Stimulated activated CD4-positive, alpha-beta T cell treated with anti-CD3 and anti-CD28 coated beads, Interleukin-1b, Interleukin-23, amount 100 ng/mL, for 48 hours (primary cell): ENCODE measurements around the gene ELMO1.

ENCODE experiments used
- DNase-seq: peaks from one replicate; pipeline ENCODE4 v3.0.0-alpha.2; 2020

ELMO1 gene

GRCh38 chr7:37035631-37036030 lies 413.0 kb downstream of the ELMO1 start:
- DNase-seq: no peak

DNA sequence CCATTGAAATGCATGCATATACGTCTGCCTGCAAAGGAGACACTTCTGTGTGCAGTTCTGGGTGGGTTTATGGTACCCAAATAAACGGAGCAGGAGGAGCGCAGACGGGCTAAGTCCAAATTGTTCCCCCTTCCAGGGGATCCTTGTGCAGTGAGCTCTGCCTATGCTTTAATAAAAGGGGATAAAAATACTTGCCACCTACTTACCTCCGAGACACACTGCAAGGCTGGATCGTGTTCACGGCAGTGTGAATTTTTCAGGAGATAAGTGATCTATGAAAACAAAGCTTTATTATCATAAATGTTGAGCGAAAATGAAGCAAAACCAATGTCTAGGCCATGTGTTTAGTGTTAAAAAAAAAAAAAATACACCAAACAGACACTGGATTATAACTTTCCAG lies 415.5 kb downstream of the ELMO1 start:
- DNase-seq: no peak

GRCh38 chr7:37032258-37032601 lies 416.4 kb downstream of the ELMO1 start:
- no peak for DNase-seq

DNA sequence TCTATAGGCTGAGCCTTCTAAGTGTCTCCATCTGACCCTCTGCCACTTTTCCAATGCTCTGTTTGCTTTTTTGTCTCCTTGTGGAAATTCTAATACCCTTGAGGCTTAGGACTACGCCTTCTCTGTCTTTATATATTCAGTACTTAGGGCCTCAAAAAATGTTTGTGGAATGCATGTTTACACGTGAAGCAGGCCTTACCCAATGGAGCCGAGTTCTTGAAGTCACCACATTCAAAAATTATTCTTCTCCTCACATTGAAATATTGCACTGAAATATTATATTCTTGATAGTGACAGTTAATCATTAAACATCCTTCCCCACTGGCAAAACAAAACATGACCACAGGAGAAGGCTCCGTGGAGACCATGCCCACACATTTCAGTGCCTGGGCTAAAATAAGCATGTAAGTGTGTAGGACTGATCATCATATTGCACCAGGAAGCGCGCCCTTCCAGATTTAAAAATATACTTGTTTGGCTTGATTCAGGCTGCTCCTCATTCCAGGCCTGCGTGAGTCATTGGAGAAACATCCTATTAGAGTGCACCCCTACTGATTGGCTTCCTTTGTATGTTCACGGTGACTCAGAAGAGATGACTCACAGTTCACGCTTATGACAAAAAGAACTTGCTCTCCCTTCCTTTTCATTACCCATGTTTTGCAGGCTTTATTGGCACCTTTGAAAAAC lies 416.9 kb downstream of the ELMO1 start:
- DNase-seq: peak; percentile 51

DNA sequence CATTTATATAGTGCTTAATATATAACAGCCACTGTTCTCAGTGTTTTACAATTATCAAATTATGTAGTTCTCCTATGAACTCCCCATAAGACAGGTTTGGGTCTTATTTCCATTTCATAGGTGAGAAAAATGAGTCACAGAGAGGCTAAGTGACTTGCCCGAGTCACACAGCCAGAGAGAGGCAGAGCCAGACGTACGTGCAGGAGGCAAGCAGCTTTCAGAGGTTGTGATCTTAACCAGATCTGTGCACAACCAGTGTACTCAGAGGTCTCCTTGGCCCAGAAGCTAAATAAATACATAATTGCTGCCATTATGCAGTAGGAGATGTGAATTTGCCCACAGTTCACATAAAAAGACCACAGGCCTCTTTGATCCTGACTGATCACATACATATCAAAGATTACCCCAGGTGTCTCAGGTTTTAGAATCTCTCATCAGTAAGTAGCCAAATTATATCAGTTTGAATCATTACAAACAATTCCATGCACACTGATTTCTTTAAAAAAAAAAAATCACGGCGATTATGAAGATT lies 419.7 kb downstream of the ELMO1 start:
- DNase-seq: peak; percentile 63

DNA sequence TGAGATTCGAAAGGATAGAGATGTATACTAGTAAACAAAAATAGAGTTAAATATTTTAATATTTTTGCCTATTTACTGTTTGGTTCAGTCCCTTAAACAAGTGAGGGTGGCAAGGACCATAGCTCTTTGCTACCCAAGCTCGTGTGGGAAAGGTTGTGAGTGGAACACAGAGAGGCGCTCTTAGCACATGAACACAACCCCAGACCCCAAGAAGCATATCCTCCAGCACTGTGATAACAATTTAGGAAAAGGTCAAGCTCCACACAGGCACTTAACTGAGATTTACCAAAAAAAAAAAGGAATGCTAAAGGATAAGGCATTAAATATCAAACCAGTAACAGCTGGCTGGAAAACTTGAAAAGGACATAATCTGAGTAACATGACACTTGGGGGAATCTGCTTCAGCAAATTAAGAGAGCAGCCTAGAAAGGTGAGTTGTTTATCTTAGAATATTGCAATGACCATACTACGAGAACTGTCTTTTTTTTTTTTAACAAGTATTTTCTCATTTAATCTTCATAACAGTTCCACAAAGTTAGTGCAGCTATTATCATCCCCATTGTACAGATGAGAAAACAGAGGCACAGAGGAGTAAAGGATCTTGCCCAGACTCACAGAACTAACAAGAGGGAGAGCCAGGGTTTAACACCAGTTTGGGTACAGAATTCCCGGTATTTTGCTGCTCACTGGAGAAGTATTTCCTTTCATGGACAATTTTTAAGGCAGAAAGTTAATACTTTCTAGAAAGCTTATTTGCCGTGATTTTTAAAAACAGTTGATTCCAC lies 420.9 kb downstream of the ELMO1 start:
- DNase-seq: no peak

GRCh38 chr7:37027104-37027503 lies 421.6 kb downstream of the ELMO1 start:
- no peak for DNase-seq

DNA sequence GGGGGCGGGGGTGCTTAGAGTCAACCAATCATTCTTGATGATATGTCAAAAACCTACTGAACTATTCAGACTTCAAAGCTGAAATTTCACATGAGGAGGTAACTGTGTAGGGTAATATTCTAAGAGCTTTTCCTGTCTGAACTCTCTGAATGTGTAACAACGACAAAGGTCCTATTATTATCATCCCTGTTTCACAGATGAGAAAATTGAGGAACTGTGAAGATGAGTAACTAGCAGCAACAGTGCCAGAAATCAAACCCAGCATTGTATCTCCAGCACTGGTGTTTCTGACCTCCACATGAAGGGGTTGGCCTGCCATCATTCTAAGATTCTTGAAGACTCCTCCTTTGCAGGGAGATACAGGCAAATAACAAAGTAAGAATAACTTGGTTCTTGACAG lies 429.7 kb downstream of the ELMO1 start:
- DNase-seq: no peak

GRCh38 chr7:37016064-37016878 lies 432.4 kb downstream of the ELMO1 start:
- no peak for DNase-seq

DNA sequence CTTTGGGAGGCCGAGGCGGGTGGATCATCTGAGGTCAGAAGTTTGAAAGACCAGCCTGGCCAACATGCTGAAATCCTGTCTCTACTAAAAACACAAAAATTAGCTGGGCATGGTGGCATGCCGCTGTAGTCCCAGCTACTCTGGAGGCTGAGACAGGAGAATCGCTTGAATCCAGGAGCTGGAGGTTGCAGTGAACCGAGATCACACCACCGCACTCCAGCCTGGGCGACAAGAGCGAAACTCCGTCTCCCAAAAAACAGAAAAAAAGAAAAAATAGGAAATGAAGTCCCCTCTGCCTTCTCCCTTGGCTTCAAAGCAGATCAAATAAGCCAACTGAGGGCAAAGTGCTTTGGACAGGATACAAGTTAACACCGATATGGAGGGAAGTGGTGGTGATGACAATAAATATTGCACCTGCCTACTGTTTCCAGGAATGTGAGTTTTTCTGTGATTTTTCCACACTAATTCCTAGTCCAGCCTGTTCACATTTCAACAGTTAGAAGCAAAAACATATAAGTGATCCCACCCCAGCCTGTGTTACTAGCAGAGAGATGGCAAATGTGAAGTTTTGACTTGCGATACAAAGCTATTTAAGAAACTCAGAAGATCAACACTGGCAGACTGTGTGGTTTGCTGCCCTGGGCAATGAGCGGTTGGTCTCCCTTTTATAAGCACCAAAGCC lies 433.2 kb downstream of the ELMO1 start:
- no peak for DNase-seq

GRCh38 chr7:37013771-37014170 lies 434.9 kb downstream of the ELMO1 start:
- DNase-seq: no peak

GRCh38 chr7:37011151-37011890 lies 437.3 kb downstream of the ELMO1 start:
- no peak for DNase-seq

DNA sequence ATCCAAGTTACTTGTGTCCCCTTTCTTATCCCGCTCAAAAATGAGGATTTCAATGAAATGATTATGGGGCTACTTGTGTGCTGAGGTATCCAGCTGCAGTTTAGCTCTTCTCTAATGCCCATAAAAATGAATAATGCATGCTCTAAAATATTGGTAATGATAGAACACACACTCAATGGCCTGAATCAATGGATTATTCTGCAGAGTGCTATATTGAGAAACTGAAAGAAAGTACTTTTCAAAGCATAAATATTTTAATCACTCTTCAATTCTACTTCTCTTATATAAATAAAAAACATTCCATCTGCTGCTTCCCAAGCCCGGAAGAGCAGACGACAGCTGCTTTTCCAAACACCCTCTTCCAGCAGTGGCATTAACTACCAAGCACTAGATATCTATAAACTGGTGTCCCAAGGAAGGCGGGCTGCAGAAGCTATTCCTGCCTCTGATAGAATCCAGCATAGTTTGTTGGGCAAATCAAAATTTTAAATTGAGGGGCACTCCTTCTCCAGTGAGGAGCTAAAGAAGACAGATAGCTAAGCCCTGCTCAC lies 439.5 kb downstream of the ELMO1 start:
- no peak for DNase-seq

DNA sequence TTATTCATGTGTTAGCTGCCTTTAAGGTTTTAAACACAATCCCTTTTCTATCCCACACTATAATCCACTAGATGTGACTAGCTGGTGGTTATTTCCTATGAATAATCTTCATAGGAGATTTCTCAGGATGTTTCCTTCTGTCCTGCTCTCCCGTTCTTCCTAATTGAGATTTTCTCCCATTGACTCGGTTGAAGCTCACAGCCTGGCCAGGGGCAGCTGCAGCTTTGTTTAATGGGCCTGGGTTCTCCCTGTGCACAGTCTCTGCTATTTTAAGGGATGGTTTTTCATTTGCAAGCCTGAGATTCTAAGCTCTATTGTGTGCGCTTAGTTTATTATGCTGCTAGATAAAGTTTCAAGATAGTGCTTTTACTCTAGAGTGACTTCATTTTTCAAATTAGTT lies 441.0 kb downstream of the ELMO1 start:
- no peak for DNase-seq

DNA sequence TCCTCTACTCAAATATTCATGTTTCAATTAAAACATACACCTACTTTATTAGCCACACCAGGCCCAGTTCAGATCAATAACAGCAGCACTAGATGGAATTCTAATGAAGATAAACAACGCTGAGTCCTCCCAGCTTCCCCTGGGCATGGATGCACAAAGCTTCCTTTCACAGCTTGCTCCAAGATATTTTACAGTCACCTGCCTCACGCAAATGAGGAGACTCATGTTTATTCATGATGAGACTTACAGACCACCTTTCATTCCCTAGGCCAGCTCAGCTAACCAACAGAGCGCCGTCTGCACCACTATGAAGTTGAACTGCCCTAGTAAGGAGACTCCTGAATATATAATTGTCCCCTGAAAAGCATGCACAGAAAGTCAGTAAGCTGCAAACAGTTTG lies 441.4 kb downstream of the ELMO1 start:
- DNase-seq: no peak

DNA sequence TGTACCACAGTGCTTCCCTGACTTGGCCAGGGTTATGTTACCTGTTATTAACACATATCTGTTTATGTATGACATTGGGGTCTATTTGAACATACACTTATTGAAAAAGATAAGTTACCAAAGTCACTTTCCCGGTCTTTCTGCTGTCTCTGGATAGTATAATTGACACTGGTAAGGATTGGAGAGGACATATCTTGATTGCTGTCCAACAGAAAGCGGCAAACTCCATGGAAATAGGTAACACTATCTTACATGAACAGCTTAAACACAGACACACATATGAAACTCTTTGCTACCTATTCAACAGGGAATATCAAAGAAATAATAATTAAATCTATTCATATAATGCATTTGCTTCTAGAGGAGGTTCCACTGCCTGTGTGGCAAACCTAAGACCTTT lies 441.9 kb downstream of the ELMO1 start:
- DNase-seq: no peak

- no peak for DNase-seq
Measured at GRCh38 chr7:37000511-37000910, 448.2 kb downstream of the ELMO1 start.

GRCh38 chr7:36999626-37000485 lies 448.8 kb downstream of the ELMO1 start:
- no peak for DNase-seq

- DNase-seq: no peak
Measured at GRCh38 chr7:36995776-36996175, 452.9 kb downstream of the ELMO1 start.

DNA sequence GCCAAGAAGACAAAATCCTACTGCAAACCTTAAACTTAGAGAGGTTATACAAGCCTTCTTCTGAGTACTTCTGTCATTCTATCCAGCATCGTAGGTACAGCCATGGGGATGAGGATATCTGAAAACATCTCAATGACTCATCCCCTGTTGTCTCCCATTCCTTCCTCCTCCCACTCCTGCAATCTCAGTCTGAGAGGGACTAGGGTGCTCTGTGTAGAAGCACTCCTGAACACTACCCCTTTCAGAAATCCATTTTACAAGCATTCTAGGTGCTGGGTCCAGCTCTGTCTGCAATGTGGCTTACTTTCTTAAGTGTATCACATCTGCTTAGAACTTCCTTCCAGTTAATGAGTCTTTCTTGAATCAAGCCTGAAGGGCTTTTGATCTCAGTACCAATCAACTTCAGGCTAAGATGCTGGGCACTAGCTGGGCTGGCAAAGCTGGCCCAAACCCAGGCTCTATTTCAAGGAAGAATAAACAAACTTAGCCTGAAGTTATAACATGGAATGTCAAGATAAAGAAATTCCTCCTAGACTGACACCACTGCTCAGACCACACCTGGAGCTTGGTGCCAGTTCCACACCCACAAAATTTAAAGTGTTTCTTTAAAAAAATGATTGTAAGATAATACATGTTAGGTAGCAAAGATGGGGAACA lies 454.1 kb downstream of the ELMO1 start:
- DNase-seq: no peak
